ENCODE data around the gene DCAKD. TPM values are rescaled to one million over a fixed set of nuclear protein-coding genes. Genes with fewer than 3 reads are reported as not detected.

Gene DCAKD
- total RNA-seq, 1 experiment from 2014 or later = 15.1 TPM

DNA sequence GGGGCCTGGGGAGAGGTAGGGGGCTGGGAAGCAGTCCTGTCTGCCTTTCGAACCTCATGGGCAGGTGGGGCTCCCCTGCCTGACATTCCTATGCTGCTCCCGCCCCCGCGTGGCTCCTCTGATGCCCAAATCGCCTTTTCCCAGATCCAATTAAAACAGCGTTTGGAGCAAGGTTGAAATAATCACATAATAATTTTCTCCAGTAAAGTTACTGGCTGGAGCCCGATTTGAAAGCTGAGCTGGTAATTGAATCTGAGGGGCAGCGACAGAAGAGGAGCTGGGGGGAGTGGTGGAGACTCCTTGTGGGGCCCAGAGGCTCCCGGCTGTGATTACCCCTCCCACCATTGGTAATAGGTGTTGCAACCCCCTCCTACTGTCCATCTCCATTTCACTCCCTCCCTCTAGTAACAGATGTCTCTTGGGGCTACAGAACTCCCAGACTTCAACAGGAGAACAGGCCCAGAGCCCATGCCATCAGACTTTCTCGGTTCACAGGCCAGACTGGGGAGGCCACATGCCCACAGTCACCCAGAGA, 44.4 kb downstream of the DCAKD start:
- TF ChIP-seq, protein P1, sequence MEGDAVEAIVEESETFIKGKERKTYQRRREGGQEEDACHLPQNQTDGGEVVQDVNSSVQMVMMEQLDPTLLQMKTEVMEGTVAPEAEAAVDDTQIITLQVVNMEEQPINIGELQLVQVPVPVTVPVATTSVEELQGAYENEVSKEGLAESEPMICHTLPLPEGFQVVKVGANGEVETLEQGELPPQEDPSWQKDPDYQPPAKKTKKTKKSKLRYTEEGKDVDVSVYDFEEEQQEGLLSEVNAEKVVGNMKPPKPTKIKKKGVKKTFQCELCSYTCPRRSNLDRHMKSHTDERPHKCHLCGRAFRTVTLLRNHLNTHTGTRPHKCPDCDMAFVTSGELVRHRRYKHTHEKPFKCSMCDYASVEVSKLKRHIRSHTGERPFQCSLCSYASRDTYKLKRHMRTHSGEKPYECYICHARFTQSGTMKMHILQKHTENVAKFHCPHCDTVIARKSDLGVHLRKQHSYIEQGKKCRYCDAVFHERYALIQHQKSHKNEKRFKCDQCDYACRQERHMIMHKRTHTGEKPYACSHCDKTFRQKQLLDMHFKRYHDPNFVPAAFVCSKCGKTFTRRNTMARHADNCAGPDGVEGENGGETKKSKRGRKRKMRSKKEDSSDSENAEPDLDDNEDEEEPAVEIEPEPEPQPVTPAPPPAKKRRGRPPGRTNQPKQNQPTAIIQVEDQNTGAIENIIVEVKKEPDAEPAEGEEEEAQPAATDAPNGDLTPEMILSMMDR (IDR thresholded peaks at IDR 0.05; ENCODE audit: insufficient read depth in 1 of 2, low read depth in 1 of 2, low read length in 1 of 2, severe bottlenecking in 1 of 2, unreplicated experiment in 1 of 2) = no peak
- ChIA-PET POLR2A (no interaction called here), CTCF (interaction anchor here (1.3 kb wide), 1 partner anchor 9 kb away, joined by 7 read pairs; no protein-coding TSS in a partner anchor)
- H3K27me3 ChIP-seq (replicated peaks; ENCODE audit: control insufficient read depth, insufficient read depth, low read length) = no peaks in the 10 kb centered on the region
- H3K9me3 Mint-ChIP-seq (ENCODE audit: unreplicated experiment) = no peaks in the 10 kb centered on the region
- BruUV-seq (replicated peaks) = no TSS peak
- H3K4me1 ChIP-seq = no peaks in the 10 kb centered on the region
- H3K4me3 Mint-ChIP-seq (ENCODE audit: unreplicated experiment) = no peak overlapping the region
- H3K27me3 Mint-ChIP-seq (ENCODE audit: insufficient read depth, unreplicated experiment) = no peaks in the 10 kb centered on the region
- no peak for DNase-seq
- H3K36me3 ChIP-seq (ENCODE audit: control insufficient read depth, insufficient read depth, low read length) = no peaks in the 10 kb centered on the region
- intact Hi-C loops (cut with micrococcal nuclease; ENCODE audit: unreplicated experiment) = no loop called here
- H3K4me1 Mint-ChIP-seq (ENCODE audit: low read depth, unreplicated experiment) = no peaks in the 10 kb centered on the region
- H3K27ac Mint-ChIP-seq (ENCODE audit: unreplicated experiment) = no peak overlapping the region
- no peaks in the 10 kb centered on the region for H3K36me3 Mint-ChIP-seq (ENCODE audit: insufficient read depth, unreplicated experiment)
- no peaks in the 10 kb centered on the region for H3K9me3 ChIP-seq
- H3K4me3 ChIP-seq (ENCODE audit: low read depth, low read length) = no peak overlapping the region

DNA sequence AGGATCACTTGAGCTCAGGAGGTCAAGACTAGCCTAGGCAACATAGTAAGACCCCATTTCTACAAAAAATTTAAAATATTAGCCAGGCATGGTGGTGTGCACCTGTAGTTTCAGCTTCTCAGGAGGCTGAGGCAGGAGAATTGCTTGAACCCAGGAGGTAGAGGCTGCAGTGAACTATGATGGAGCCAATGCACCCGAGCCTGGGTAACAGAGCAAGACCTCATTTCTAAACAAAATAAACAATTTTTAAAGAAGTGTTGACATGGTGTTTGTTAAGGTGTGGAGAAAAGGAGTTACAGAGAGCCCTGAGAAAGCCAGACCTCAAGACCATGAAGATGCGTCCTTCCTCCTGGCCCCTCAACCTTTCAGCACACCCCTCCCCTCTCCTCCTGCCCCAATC, 45.7 kb downstream of the DCAKD start:
- Mint-ChIP-seq H3K9me3 (ENCODE audit: unreplicated experiment) (no peaks in the 10 kb centered on the region), H3K4me3 (ENCODE audit: unreplicated experiment) (no peak overlapping the region), H3K36me3 (ENCODE audit: insufficient read depth, unreplicated experiment) (peaks cover under 1% of the 10 kb centered on the region), H3K4me1 (ENCODE audit: low read depth, unreplicated experiment) (no peaks in the 10 kb centered on the region), H3K27ac (ENCODE audit: unreplicated experiment) (no peak overlapping the region), H3K27me3 (ENCODE audit: insufficient read depth, unreplicated experiment) (no peaks in the 10 kb centered on the region)
- Histone ChIP-seq H3K27me3 (replicated peaks; ENCODE audit: control insufficient read depth, insufficient read depth, low read length) (no peaks in the 10 kb centered on the region), H3K9me3 (no peaks in the 10 kb centered on the region), H3K36me3 (ENCODE audit: control insufficient read depth, insufficient read depth, low read length) (no peaks in the 10 kb centered on the region), H3K4me3 (ENCODE audit: low read depth, low read length) (no peak overlapping the region), H3K4me1 (no peaks in the 10 kb centered on the region)
- TF ChIP-seq, protein P1 (IDR thresholded peaks at IDR 0.05; ENCODE audit: insufficient read depth in 1 of 2, low read depth in 1 of 2, low read length in 1 of 2, severe bottlenecking in 1 of 2, unreplicated experiment in 1 of 2) = no peak
- no TSS peak for BruUV-seq (replicated peaks)
- DNase-seq = no peak
- ChIA-PET POLR2A (no interaction called here), CTCF (no interaction called here)
- intact Hi-C loops (cut with micrococcal nuclease; ENCODE audit: unreplicated experiment) = no loop called here

DNA sequence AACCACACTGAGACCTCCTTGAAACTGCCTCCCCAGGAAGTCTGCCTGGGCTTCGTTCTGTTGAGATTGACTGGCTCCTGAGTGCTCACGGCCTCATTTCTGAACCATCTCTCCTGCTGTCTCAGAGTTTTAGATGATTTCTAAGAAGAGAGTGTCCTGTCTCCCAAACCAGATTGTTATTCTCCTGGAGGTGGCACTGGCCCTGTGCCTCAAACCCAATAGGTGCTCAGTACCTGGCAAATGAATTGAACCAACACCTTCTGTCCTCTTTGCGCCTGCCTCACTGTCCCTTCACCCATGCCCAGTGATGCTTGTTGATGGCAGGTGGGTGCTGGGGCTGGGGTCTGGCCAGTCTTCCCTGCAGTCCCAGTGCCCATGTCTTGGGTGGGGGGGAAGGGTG, 47.0 kb downstream of the DCAKD start:
- no peak overlapping the region for H3K27ac Mint-ChIP-seq (ENCODE audit: unreplicated experiment)
- no peak for DNase-seq

More for the DNA sequence above, 47.0 kb downstream of the DCAKD start:
- Mint-ChIP-seq H3K9me3 (ENCODE audit: unreplicated experiment) (peaks cover 3% of the 10 kb centered on the region), H3K4me3 (ENCODE audit: unreplicated experiment) (no peak overlapping the region), H3K4me1 (ENCODE audit: low read depth, unreplicated experiment) (no peaks in the 10 kb centered on the region), H3K27me3 (ENCODE audit: insufficient read depth, unreplicated experiment) (no peaks in the 10 kb centered on the region), H3K36me3 (ENCODE audit: insufficient read depth, unreplicated experiment) (peaks cover 4% of the 10 kb centered on the region)
- Histone ChIP-seq H3K4me3 (ENCODE audit: low read depth, low read length) (no peak overlapping the region), H3K4me1 (no peaks in the 10 kb centered on the region), H3K27me3 (replicated peaks; ENCODE audit: control insufficient read depth, insufficient read depth, low read length) (no peaks in the 10 kb centered on the region), H3K9me3 (0 out of 2 replicates have a peak, but pooled peaks cover 8% of the 10 kb centered on the region), H3K36me3 (ENCODE audit: control insufficient read depth, insufficient read depth, low read length) (no peaks in the 10 kb centered on the region)
- TF ChIP-seq, protein P1 (IDR thresholded peaks at IDR 0.05; ENCODE audit: insufficient read depth in 1 of 2, low read depth in 1 of 2, low read length in 1 of 2, severe bottlenecking in 1 of 2, unreplicated experiment in 1 of 2) = no peak
- intact Hi-C loops (cut with micrococcal nuclease; ENCODE audit: unreplicated experiment) = no loop called here
- ChIA-PET CTCF (no interaction called here), POLR2A (no interaction called here)
- no TSS peak for BruUV-seq (replicated peaks)

Data from Caco-2 (cell line).